GM08714 (cell line): Measurements from ENCODE around the gene MACROD1.

Source experiments
- H3K4me3 ChIP-seq: fragments of 200-500 bp; sonication (Bioruptor generic); 2 replicates; pipeline ENCODE4 v1.5.1; 2014; ENCODE audit warnings: mild to moderate bottlenecking, low read length, inconsistent platforms
- ZNF274 ChIP-seq: IDR thresholded peaks from 2 replicates; pipeline ENCODE4 v1.6.1; 2012; ENCODE audit warnings: mild to moderate bottlenecking, low read depth, low read length

Gene MACROD1

GRCh38 chr11:64042301-64042700 lies 123.6 kb downstream of the MACROD1 start:
- TF ChIP-seq ZNF274: no peak
- H3K4me3 ChIP-seq: no peak overlapping the region

GRCh38 chr11:64041846-64042245 lies 124.1 kb downstream of the MACROD1 start:
- no peak for TF ChIP-seq ZNF274
- H3K4me3 ChIP-seq: no peak overlapping the region

GRCh38 chr11:64040684-64041322 lies 125.1 kb downstream of the MACROD1 start:
- no peak for TF ChIP-seq ZNF274
- H3K4me3 ChIP-seq: no peak overlapping the region

- no peak overlapping the region for H3K4me3 ChIP-seq
- TF ChIP-seq ZNF274: no peak
Measured at GRCh38 chr11:64039012-64039665, 126.8 kb downstream of the MACROD1 start.

GRCh38 chr11:64038500-64038899 lies 127.4 kb downstream of the MACROD1 start:
- TF ChIP-seq ZNF274: no peak
- H3K4me3 ChIP-seq: no peak overlapping the region

- no peak overlapping the region for H3K4me3 ChIP-seq
- TF ChIP-seq ZNF274: no peak
Measured at GRCh38 chr11:64037027-64037634, 128.8 kb downstream of the MACROD1 start.

GRCh38 chr11:64036087-64037026 lies 129.6 kb downstream of the MACROD1 start:
- TF ChIP-seq ZNF274: no peak
- H3K4me3 ChIP-seq: no peak overlapping the region

GRCh38 chr11:64035576-64035975 lies 130.3 kb downstream of the MACROD1 start, which contains the start of gene FLRT1:
FLRT1 (plus strand) TSS chr11:64035931; CDS start chr11:64116268, 80,337 bp downstream.
- no peak within 1 kb of the TSS for H3K4me3 ChIP-seq
- no peak for TF ChIP-seq ZNF274

- TF ChIP-seq ZNF274: no peak
- H3K4me3 ChIP-seq: no peak overlapping the region
Measured at GRCh38 chr11:64035081-64035524, 130.8 kb downstream of the MACROD1 start.

- TF ChIP-seq ZNF274: no peak
- H3K4me3 ChIP-seq: no peak overlapping the region
Measured at GRCh38 chr11:64034411-64034811, 131.5 kb downstream of the MACROD1 start.

GRCh38 chr11:64032050-64032449 lies 133.9 kb downstream of the MACROD1 start:
- H3K4me3 ChIP-seq: no peak overlapping the region
- TF ChIP-seq ZNF274: no peak

- TF ChIP-seq ZNF274: no peak
- no peak overlapping the region for H3K4me3 ChIP-seq
Measured at GRCh38 chr11:64031001-64031400, 134.9 kb downstream of the MACROD1 start.

- H3K4me3 ChIP-seq: no peak overlapping the region
- TF ChIP-seq ZNF274: no peak
Measured at GRCh38 chr11:64029773-64030172, 136.1 kb downstream of the MACROD1 start.
